Sigmoid colon (tissue), 7 donors: ENCODE measurements around the gene OBP2A. TPM values are rescaled to one million over a fixed set of nuclear protein-coding genes. Genes with fewer than 3 reads are reported as not detected.
A peak's percentile ranks its signal among the peaks of the same experiment; 100 is the strongest.

ENCODE experiments used
- DNase-seq: peaks from one replicate; pipeline ENCODE4 v3.0.0-alpha.2; 2019
- H3K27ac ChIP-seq, 4 donors: fragments of 200-600 bp; sonication (generic); one replicate each; pipeline ENCODE4 v1.5.1; 2016 to 2019; ENCODE audit warnings: mild to moderate bottlenecking in 1 of 4
- H3K27me3 ChIP-seq, 3 donors: fragments of 200-600 bp; sonication (generic); one replicate each; pipeline ENCODE4 v1.5.1; 2019; ENCODE audit warnings: mild to moderate bottlenecking in 1 of 3
- H3K36me3 ChIP-seq, 4 donors: fragments of 200-600 bp; sonication (generic); one replicate each; pipeline ENCODE4 v1.5.1; 2016 to 2019
- H3K4me1 ChIP-seq, 4 donors: fragments of 200-600 bp; sonication (generic); one replicate each; pipeline ENCODE4 v1.5.1; 2017 to 2019
- H3K4me3 ChIP-seq, 4 donors: fragments of 200-600 bp; sonication (generic); one replicate each; pipeline ENCODE4 v1.5.1; 2017 to 2019; ENCODE audit warnings: mild to moderate bottlenecking in 2 of 4, moderate library complexity in 1 of 4
- H3K9me3 ChIP-seq, 4 donors: fragments of 200-600 bp in 3 of 4; sonication (generic) in 3 of 4; one replicate each; pipeline versions ENCODE4 v1.5.1 to v1.6.1; 2013 to 2019
- EP300 ChIP-seq, 4 donors: sonication (generic); formaldehyde crosslinking; IDR thresholded peaks; one replicate each; pipeline ENCODE4 v1.6.1; 2017; ENCODE audit warnings: antibody characterized with exemption in 4 of 4
- POLR2A ChIP-seq, 2 donors: fragments of 450-650 bp; IDR thresholded peaks; one replicate each; pipeline ENCODE4 v1.6.1; 2016; ENCODE audit warnings: antibody characterized with exemption in 2 of 2, mild to moderate bottlenecking in 2 of 2, moderate library complexity in 2 of 2
- POLR2AphosphoS5 ChIP-seq, 4 donors: sonication (generic); formaldehyde crosslinking; IDR thresholded peaks; one replicate each; pipeline ENCODE4 v1.6.1; 2017; ENCODE audit warnings: antibody characterized with exemption in 4 of 4
- WGBS, 2 donors: extraction: QIAGEN DNeasy Blood & Tissue Kit; methylation state at CpG; one replicate each; pipeline ENCODE4 v1.1.7; 2013; 5-methylcytosine and 5-hydroxymethylcytosine counted together
- intact Hi-C: fragments of 100-400 bp; cut with DNase I; formaldehyde crosslinking; loops from one replicate; pipeline ENCODE4 v1.15.1; 2023
- polyA plus RNA-seq, 3 donors: library from polyadenylated mRNA; stranded (reverse); fragments of 200-250 nt; gene quantifications; one replicate each; pipeline ENCODE4 v1.2.3, GENCODE V29; 2013
- total RNA-seq, 4 donors: library from RNA; depleted of rRNA; stranded (reverse); fragments of >200 nt; gene quantifications; one replicate each; pipeline ENCODE4 v1.1.0, GENCODE V29; 2016
- TF ChIP-seq, protein P1 (sequence below), 4 experiments: fragments of 450-650 bp in 3 of 4; fragments of 200-600 bp in 1 of 4; IDR thresholded peaks; one replicate each; pipeline ENCODE4 v1.5.1; 2016 to 2019; ENCODE audit warnings: antibody characterized with exemption in 4 of 4, mild to moderate bottlenecking in 3 of 4, moderate library complexity in 2 of 4
- donor health status: healthy with polysubstance abuse.
- donor health status: Bipolar disorder and iron deficiency.
- donor health status: healthy.

The OBP2A gene
- total and polyA plus RNA-seq, 7 donors, result not detected

DNA sequence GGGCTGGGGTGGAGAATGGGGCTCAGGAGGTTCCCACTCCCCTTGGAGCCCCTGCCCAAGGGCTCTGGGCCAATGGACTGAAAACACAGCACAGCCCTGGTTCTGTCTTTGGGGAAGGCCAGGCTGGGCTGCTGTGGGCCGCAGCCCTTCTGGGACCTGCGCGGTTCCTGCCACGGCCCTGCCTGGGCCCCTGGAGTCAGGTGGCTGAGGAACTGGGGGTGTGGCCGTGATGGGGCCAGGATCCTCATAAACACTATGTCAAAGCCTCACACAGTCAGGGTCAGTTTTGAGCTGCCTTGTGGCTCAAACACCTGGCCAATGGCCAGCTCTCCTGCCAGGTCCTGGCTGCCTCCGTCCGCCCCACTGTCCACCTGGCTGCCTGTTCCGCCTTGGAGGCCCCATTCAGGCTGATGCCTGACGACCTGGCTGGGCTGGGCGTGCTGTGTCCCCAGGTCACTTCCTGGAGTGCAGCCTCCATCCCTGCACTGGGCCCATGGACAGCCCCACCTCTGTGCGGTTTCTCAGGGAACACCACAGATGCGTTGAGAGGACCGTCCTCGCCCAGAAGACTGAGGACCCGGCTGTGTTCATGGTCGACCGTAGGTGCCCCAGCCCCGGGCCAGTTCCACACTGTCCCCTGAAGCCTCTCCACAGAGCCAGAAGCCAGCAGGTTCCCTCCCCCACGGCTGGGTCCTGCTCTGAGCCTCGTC lies 43.1 kb downstream of the OBP2A start:
- Histone ChIP-seq H3K4me1 (no peaks in the 10 kb centered on the region), H3K4me3 (no peak overlapping the region), H3K27ac (no peak overlapping the region), H3K9me3 (no peaks in the 10 kb centered on the region), H3K27me3 (peaks cover 0 to 11% (median 9%) of the 10 kb centered on the region in 3 donors), H3K36me3 (no peaks in the 10 kb centered on the region)
- 71 to 82% methylated on average over 20 of the region's 20 CpGs for WGBS, 2 donors
- intact Hi-C loops, result no loop called here
- peak; percentile 55 for DNase-seq
- TF ChIP-seq, protein P1, sequence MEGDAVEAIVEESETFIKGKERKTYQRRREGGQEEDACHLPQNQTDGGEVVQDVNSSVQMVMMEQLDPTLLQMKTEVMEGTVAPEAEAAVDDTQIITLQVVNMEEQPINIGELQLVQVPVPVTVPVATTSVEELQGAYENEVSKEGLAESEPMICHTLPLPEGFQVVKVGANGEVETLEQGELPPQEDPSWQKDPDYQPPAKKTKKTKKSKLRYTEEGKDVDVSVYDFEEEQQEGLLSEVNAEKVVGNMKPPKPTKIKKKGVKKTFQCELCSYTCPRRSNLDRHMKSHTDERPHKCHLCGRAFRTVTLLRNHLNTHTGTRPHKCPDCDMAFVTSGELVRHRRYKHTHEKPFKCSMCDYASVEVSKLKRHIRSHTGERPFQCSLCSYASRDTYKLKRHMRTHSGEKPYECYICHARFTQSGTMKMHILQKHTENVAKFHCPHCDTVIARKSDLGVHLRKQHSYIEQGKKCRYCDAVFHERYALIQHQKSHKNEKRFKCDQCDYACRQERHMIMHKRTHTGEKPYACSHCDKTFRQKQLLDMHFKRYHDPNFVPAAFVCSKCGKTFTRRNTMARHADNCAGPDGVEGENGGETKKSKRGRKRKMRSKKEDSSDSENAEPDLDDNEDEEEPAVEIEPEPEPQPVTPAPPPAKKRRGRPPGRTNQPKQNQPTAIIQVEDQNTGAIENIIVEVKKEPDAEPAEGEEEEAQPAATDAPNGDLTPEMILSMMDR (IDR thresholded peaks at IDR 0.05), result no peak
- TF ChIP-seq POLR2AphosphoS5 (IDR thresholded peaks at IDR 0.05) (no peak), POLR2A (IDR thresholded peaks at IDR 0.05) (no peak)

DNA sequence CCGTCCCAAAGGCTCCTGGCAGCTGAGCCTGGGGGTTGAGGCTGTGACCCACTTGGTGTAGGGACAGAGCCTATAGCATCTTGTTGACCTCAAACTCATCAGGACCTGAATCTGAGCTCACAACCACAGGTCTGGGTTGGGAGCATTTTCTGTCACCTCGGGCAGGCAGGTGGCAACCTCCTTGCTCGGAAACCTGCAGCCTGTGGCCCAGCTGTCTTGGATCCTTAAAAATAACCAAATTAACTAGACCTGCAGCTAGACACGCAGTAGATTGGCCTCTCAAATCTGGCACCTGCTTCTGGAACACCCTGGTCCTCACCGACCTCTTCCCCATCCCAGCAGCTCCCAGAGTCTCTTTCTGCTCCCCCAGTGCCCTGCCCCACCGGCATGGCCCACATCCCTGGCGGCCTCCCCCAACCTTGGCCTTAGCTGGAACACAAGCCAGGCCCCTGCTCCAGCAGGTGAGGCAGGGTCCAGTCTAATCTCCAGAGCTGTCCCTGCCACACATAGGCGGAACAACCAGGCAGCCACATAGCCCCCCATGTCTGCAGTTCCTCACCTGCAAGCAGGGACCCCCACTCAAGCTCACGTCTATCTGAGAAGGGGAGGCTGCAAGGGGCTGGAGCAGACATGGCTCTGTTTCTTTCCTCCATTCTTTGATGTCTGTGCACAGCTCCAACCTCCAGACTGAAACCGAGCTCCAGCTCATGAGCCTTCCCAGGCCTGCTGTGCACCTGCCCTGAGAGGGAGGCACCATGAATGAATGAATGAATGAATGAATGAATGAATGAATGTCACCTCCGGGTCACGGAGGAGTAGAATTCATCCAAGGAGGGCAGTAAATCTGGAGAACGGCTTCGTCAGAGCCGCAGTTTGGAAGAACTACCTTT lies 43.9 kb downstream of the OBP2A start:
- DNase-seq, result peak; percentile 44
- H3K4me3 ChIP-seq, result no peak overlapping the region
- no peaks in the 10 kb centered on the region for H3K4me1 ChIP-seq
- TF ChIP-seq EP300 (IDR thresholded peaks at IDR 0.05) (no peak), POLR2A (IDR thresholded peaks at IDR 0.05) (no peak), POLR2AphosphoS5 (IDR thresholded peaks at IDR 0.05) (no peak)
- TF ChIP-seq, protein P1 (IDR thresholded peaks at IDR 0.05), result no peak
- 67 to 73% methylated on average over 15 of the region's 15 CpGs for WGBS, 2 donors
- peaks cover 0 to 2% (median 0%) of the 10 kb centered on the region in 4 donors for H3K9me3 ChIP-seq
- intact Hi-C loops, result no loop called here
- H3K36me3 ChIP-seq, result no peaks in the 10 kb centered on the region
- H3K27ac ChIP-seq, result no peak overlapping the region
- peaks cover 0 to 11% (median 3%) of the 10 kb centered on the region in 3 donors for H3K27me3 ChIP-seq

DNA sequence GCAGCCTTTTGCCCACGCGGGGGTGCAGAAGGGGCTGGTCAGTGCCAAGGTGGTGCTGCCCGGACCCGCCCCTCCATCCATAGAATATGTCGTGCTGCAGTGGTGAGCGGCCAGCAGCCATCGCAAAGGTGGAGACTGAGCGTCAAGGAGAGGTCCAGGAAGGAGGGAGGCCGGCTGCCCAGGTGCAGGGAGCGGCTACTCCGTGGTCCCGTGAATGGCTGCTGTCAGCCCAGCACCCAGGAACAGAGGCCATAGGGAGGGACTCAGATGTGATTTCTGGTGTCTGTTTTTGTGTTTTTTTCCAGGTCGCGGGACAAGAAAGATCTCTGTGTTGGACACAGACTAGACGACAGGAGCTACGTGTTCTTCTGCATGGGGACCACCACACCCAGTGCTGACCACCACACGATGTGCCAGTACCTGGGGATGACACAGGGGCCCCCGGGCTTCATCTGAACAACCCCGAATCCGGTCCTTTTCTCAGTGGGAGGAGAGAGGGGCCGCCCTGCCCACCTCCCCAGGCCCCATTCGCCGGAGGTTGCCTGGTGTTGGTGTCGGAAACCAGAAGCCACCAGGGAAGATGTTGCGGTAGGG lies 44.7 kb downstream of the OBP2A start:
- H3K27me3 ChIP-seq, result peaks cover 0 to 11% (median 3%) of the 10 kb centered on the region in 3 donors
- 72 to 82% methylated on average over 25 of the region's 25 CpGs for WGBS, 2 donors
- DNase-seq, result no peak

DNA sequence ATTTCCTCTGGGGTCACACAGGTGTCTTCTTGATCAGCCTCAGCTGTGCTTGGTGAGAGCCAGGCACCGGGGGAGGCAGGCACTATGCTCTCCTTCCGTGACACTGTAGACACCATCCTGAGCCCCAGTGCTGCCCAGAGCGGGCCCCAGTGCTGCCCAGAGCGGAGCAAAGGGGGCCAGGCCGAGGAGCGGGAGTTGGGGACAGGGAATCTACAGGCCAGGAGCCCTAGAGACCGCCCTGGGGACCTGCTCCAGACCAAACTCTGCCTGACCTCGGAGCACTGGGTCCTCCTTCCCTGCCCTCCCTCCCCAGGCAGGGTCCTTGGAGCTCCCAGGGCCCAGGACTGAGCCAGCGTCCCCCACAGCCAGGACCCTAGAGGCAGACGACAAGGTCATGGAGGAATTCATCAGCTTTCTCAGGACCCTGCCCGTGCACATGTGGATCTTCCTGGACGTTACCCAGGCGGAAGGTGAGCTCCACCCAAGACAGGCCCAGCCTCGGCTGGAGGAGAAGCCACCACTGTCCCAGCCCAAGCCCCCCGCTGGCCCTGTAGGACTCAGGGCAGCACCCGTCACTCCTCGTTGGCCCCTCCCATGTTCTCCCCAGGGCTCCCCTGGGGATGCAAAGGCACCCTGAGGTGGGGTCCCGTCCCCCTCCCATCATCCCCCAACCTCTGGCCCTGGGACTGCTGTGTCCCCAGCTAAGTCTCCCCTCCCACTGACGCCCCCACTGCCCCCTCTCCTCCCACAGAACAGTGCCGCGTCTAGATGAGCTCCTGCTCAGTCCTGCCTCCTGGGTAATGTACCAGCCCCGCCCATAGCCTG lies 45.8 kb downstream of the OBP2A start:
- H3K36me3 ChIP-seq, result no peaks in the 10 kb centered on the region
- intact Hi-C loops, result no loop called here
- H3K27ac ChIP-seq, result no peak overlapping the region
- WGBS, 2 donors, result 63 to 79% methylated on average over 22 of the region's 22 CpGs
- H3K4me3 ChIP-seq, result no peak overlapping the region
- DNase-seq, result peak; percentile 45
- TF ChIP-seq, protein P1 (IDR thresholded peaks at IDR 0.05), result no peak
- TF ChIP-seq POLR2A (IDR thresholded peaks at IDR 0.05), result no peak
- TF ChIP-seq EP300 (IDR thresholded peaks at IDR 0.05), result no peak
- no peak for TF ChIP-seq POLR2AphosphoS5 (IDR thresholded peaks at IDR 0.05)
- no peaks in the 10 kb centered on the region for H3K4me1 ChIP-seq
- peaks cover 0 to 11% (median 3%) of the 10 kb centered on the region in 3 donors for H3K27me3 ChIP-seq
- H3K9me3 ChIP-seq, result peaks cover 0 to 3% (median 1%) of the 10 kb centered on the region in 4 donors

More for the DNA sequence above, 44.7 kb downstream of the OBP2A start:
- TF ChIP-seq EP300 (IDR thresholded peaks at IDR 0.05) (no peak), POLR2AphosphoS5 (IDR thresholded peaks at IDR 0.05) (no peak)
- TF ChIP-seq, protein P1 (IDR thresholded peaks at IDR 0.05), result no peak
- Histone ChIP-seq H3K4me1 (no peaks in the 10 kb centered on the region), H3K9me3 (peaks cover 0 to 3% (median 0%) of the 10 kb centered on the region in 4 donors), H3K27ac (no peak overlapping the region), H3K4me3 (no peak overlapping the region), H3K36me3 (no peaks in the 10 kb centered on the region)
- intact Hi-C loops, result no loop called here
